Keratinocyte (primary cell): ENCODE results near the gene KRT6C. TPM values are rescaled to one million over a fixed set of nuclear protein-coding genes. Genes with fewer than 3 reads are reported as not detected.

ENCODE experiments used
- DNase-seq: peaks from one replicate; pipeline ENCODE4 v3.0.0-alpha.2; 2011; ENCODE audit warnings: low read depth, missing footprints, low spot score
- FAIRE-seq: peaks from 2 replicates; lab custom pipeline; 2011; peaks lifted over from hg19 to GRCh38; lab: Jason Lieb, UNC
- H2AFZ ChIP-seq: 2 replicates; pipeline ENCODE4 v1.6.0; 2012; ENCODE audit warnings: low read length, control low read depth, inconsistent platforms; ENCODE audit not compliant: control insufficient read depth
- H3K27ac ChIP-seq: 2 replicates; pipeline ENCODE4 v1.5.1; 2011; ENCODE audit warnings: low read length; ENCODE audit not compliant: control insufficient read depth, insufficient read depth
- H3K27me3 ChIP-seq: 3 replicates; pipeline ENCODE4 v1.6.0; 2011; ENCODE audit warnings: low read length; ENCODE audit not compliant: control insufficient read depth, insufficient read depth; ENCODE audit errors: extremely low read depth
- H3K36me3 ChIP-seq, 2 experiments: 2 replicates in 1 of 2; 3 replicates in 1 of 2; pipeline ENCODE4 v1.5.1; 2011; ENCODE audit warnings: low read length in 2 of 2, mild to moderate bottlenecking in 1 of 2; ENCODE audit not compliant: control insufficient read depth in 2 of 2, insufficient read depth in 2 of 2; ENCODE audit errors: extremely low read depth in 1 of 2
- H3K4me1 ChIP-seq: 3 replicates; pipeline ENCODE4 v1.5.1; 2011; ENCODE audit warnings: low read length; ENCODE audit not compliant: control insufficient read depth, insufficient read depth; ENCODE audit errors: extremely low read depth
- H3K4me2 ChIP-seq: 3 replicates; pipeline ENCODE4 v1.6.0; 2011; ENCODE audit warnings: low read depth, low read length; ENCODE audit not compliant: control insufficient read depth, insufficient read depth; ENCODE audit errors: extremely low read depth
- H3K4me3 ChIP-seq, 3 experiments: fragments of 200-600 bp in 1 of 3; sonication (generic) in 1 of 3; 2 replicates in 2 of 3; 3 replicates in 1 of 3; pipeline ENCODE4 v1.5.1; 2011 to 2016; ENCODE audit warnings: low read length in 3 of 3, mild to moderate bottlenecking in 3 of 3, control low read depth in 2 of 3, inconsistent platforms in 1 of 3, low read depth in 1 of 3, mixed read lengths in 1 of 3, mixed run types in 1 of 3, moderate library complexity in 1 of 3; ENCODE audit not compliant: control insufficient read depth in 2 of 3, insufficient read depth in 2 of 3; ENCODE audit errors: extremely low read depth in 1 of 3
- H3K79me2 ChIP-seq: 2 replicates; pipeline ENCODE4 v1.6.0; 2012; ENCODE audit warnings: low read length; ENCODE audit not compliant: control insufficient read depth, insufficient read depth
- H3K9ac ChIP-seq: 3 replicates; pipeline ENCODE4 v1.6.0; 2011; ENCODE audit warnings: low read length; ENCODE audit not compliant: control insufficient read depth, insufficient read depth; ENCODE audit errors: extremely low read depth
- H3K9me1 ChIP-seq: 3 replicates; pipeline ENCODE4 v1.6.0; 2011; ENCODE audit warnings: low read length; ENCODE audit not compliant: control insufficient read depth, insufficient read depth; ENCODE audit errors: extremely low read depth
- H3K9me3 ChIP-seq: 2 replicates; pipeline ENCODE4 v1.5.1; 2012; ENCODE audit warnings: low read depth, low read length; ENCODE audit not compliant: control insufficient read depth
- H4K20me1 ChIP-seq: 3 replicates; pipeline ENCODE4 v1.6.0; 2011; ENCODE audit warnings: low read length; ENCODE audit not compliant: control insufficient read depth, insufficient read depth; ENCODE audit errors: extremely low read depth
- EZH2 ChIP-seq: IDR thresholded peaks from one replicate; pipeline ENCODE4 v1.6.1; 2012; ENCODE audit warnings: inconsistent platforms, mild to moderate bottlenecking, low read length, moderate library complexity
- dilution Hi-C: fragments of 300-500 bp; cut with MboI; formaldehyde crosslinking; loops from one replicate; pipeline ENCODE4 v1.7.0; 2020; ENCODE audit warnings: low sequenced_read_pairs; ENCODE audit not compliant: extremely low pct_ligation_motif_present
- polyA plus RNA-seq, 5 experiments: library from polyadenylated mRNA; depleted of rRNA in 3 of 5; stranded (reverse) in 3 of 5; stranded (forward) in 1 of 5; unstranded in 1 of 5; fragments of >200 nt; gene quantifications; 1 replicate in 1 of 5; 2 replicates in 3 of 5; 3 replicates in 1 of 5; pipeline versions ENCODE4 v1.2.1 to v1.2.3, GENCODE V29; 2011 to 2012; ENCODE audit warnings: missing spikeins in 2 of 5, low read depth in 1 of 5, low replicate concordance in 1 of 5
- TF ChIP-seq, protein P1 (sequence below), 3 experiments: IDR thresholded peaks in 1 of 3; conservative IDR thresholded peaks in 1 of 3; optimal IDR thresholded peaks in 1 of 3; 2 replicates in 2 of 3; 3 replicates in 1 of 3; pipeline versions ENCODE3 to v1.5.1; 2011; ENCODE audit warnings: low read length in 3 of 3, mild to moderate bottlenecking in 3 of 3, moderate library complexity in 2 of 3, control low read depth in 1 of 3, inconsistent platforms in 1 of 3; ENCODE audit not compliant: insufficient read depth in 2 of 3; ENCODE audit errors: extremely low read depth in 1 of 3

The KRT6C gene
- polyA plus RNA-seq, 1 donor (not counting 4 experiments of a cell fraction or from before 2014, with no cell fraction given), result 357 TPM

DNA sequence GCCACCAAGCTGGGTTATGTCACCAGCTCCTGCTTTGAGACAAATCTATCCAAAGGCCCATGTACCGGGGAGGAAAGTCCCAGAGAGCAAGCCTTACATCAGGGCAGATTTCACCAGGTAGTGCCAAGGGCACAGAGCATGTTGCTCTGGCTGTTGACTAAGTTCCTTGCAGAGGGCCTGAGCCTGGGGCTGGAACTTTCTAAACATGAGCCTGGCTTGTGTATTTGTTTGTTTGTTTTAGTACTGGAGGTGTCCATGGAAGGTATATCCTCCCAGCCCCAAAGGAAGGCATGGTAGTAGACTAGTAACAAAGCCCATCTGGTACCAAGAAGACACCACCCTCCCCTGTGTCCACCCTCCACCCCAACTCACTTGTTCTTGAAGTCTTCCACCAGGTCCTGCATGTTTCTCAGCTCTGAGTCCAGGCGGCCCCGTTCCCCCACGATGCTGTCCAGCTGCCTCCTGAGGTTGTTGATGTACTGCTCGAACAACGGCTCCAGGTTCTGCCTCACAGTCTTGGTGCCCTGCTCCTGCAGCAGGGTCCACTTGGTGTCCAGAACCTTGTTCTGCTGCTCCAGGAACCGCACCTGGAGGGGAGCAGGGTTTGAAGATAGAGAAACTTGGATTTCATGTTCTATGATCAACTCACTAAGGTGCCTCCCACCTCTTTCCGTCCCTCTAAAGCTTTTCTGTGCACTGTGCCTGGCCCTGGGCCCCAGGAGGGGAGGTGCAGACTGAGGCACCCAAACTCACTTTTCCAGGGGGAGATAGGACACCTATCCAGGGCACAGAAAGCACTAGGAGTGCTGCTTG, 45.2 kb upstream of the KRT6C start:
- peak overlapping the region; percentile 49 to 96 (median 87) for H3K4me3 ChIP-seq
- peak overlapping the region; percentile 98 for H3K27ac ChIP-seq
- peak overlapping the region; percentile 92 for H3K9ac ChIP-seq
- H3K9me1 ChIP-seq, result no peaks in the 10 kb centered on the region
- peaks cover 56% of the 10 kb centered on the region for H3K4me1 ChIP-seq
- no peaks in the 10 kb centered on the region for H3K27me3 ChIP-seq
- peak overlapping the region; percentile 96 for H3K4me2 ChIP-seq
- dilution Hi-C loops, result no loop called here
- no peak for TF ChIP-seq EZH2
- TF ChIP-seq, protein P1, sequence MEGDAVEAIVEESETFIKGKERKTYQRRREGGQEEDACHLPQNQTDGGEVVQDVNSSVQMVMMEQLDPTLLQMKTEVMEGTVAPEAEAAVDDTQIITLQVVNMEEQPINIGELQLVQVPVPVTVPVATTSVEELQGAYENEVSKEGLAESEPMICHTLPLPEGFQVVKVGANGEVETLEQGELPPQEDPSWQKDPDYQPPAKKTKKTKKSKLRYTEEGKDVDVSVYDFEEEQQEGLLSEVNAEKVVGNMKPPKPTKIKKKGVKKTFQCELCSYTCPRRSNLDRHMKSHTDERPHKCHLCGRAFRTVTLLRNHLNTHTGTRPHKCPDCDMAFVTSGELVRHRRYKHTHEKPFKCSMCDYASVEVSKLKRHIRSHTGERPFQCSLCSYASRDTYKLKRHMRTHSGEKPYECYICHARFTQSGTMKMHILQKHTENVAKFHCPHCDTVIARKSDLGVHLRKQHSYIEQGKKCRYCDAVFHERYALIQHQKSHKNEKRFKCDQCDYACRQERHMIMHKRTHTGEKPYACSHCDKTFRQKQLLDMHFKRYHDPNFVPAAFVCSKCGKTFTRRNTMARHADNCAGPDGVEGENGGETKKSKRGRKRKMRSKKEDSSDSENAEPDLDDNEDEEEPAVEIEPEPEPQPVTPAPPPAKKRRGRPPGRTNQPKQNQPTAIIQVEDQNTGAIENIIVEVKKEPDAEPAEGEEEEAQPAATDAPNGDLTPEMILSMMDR (optimal IDR thresholded peaks at IDR 0.05 in 1 of 3, IDR thresholded peaks at IDR 0.05 in 1 of 3, conservative IDR thresholded peaks at IDR 0.05 in 1 of 3; ENCODE audit: extremely low read depth in 1 of 3, insufficient read depth in 2 of 3, low read length in 3 of 3), result no peak
- H4K20me1 ChIP-seq, result peaks cover 45% of the 10 kb centered on the region
- no peak overlapping the region for H2AFZ ChIP-seq
- FAIRE-seq (peak; percentile 36), DNase-seq (no peak)
- H3K36me3 ChIP-seq, result peaks cover 22 to 45% of the 10 kb centered on the region in 2 experiments
- peaks cover 22% of the 10 kb centered on the region for H3K79me2 ChIP-seq
- no peaks in the 10 kb centered on the region for H3K9me3 ChIP-seq

DNA sequence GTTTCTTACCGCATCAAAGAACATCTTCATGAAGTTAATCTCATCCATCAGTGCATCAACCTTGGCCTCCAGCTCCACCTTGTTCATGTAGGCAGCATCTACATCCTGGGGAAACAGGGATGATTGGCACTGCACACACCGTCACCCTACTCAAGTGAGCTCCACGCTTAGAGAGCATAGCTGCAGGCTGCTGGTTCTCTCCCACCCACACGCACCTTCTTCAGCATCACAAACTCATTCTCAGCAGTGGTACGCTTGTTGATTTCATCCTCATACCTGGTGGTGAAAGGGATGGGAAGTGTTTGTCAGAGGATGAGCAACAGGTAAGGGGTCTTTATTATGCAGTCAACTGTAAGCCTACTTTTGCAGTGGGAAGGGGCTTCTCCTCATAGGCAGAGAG, 44.3 kb upstream of the KRT6C start:
- dilution Hi-C loops, result no loop called here
- Histone ChIP-seq H3K9ac (peak overlapping the region; percentile 92), H3K36me3 (peaks cover 22 to 45% of the 10 kb centered on the region in 2 experiments), H3K27ac (peak overlapping the region; percentile 98), H4K20me1 (peaks cover 45% of the 10 kb centered on the region), H3K4me2 (peak overlapping the region; percentile 96), H3K4me3 (peak overlapping the region; percentile 49 to 96 (median 87)), H3K79me2 (peaks cover 22% of the 10 kb centered on the region), H3K27me3 (no peaks in the 10 kb centered on the region), H2AFZ (no peak overlapping the region), H3K9me1 (no peaks in the 10 kb centered on the region), H3K9me3 (no peaks in the 10 kb centered on the region), H3K4me1 (peaks cover 47% of the 10 kb centered on the region)
- no peak for TF ChIP-seq EZH2
- TF ChIP-seq, protein P1 (optimal IDR thresholded peaks at IDR 0.05 in 1 of 3, IDR thresholded peaks at IDR 0.05 in 1 of 3, conservative IDR thresholded peaks at IDR 0.05 in 1 of 3; ENCODE audit: extremely low read depth in 1 of 3, insufficient read depth in 2 of 3, low read length in 3 of 3), result no peak
- peak; percentile 59 for DNase-seq
- FAIRE-seq, result peak; percentile 77
